Dermis microvascular lymphatic vessel endothelial cell (primary cell): ENCODE results near the gene NBEA. TPM values are rescaled to one million over a fixed set of nuclear protein-coding genes. Genes with fewer than 3 reads are reported as not detected.
"Not testable (repeated sequence)": the region's sequence is repeated elsewhere in the genome, so short reads cannot be mapped to it uniquely, and the experiment has no call there.

Source experiments
- DNase-seq, 2 donors: peaks; one replicate each; pipeline versions ENCODE4 v3.0.0 to v3.0.0-alpha.2; 2010; ENCODE audit warnings: low read depth in 2 of 2
- total RNA-seq: library from RNA; depleted of rRNA; stranded (reverse); fragments of >200 nt; gene quantifications from 2 replicates; pipeline ENCODE4 v1.2.1, GENCODE V29; 2014

The NBEA gene, protein sequence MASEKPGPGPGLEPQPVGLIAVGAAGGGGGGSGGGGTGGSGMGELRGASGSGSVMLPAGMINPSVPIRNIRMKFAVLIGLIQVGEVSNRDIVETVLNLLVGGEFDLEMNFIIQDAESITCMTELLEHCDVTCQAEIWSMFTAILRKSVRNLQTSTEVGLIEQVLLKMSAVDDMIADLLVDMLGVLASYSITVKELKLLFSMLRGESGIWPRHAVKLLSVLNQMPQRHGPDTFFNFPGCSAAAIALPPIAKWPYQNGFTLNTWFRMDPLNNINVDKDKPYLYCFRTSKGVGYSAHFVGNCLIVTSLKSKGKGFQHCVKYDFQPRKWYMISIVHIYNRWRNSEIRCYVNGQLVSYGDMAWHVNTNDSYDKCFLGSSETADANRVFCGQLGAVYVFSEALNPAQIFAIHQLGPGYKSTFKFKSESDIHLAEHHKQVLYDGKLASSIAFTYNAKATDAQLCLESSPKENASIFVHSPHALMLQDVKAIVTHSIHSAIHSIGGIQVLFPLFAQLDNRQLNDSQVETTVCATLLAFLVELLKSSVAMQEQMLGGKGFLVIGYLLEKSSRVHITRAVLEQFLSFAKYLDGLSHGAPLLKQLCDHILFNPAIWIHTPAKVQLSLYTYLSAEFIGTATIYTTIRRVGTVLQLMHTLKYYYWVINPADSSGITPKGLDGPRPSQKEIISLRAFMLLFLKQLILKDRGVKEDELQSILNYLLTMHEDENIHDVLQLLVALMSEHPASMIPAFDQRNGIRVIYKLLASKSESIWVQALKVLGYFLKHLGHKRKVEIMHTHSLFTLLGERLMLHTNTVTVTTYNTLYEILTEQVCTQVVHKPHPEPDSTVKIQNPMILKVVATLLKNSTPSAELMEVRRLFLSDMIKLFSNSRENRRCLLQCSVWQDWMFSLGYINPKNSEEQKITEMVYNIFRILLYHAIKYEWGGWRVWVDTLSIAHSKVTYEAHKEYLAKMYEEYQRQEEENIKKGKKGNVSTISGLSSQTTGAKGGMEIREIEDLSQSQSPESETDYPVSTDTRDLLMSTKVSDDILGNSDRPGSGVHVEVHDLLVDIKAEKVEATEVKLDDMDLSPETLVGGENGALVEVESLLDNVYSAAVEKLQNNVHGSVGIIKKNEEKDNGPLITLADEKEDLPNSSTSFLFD (N-terminal part only)
- total RNA-seq = 0.90 and 1.3 TPM in 2 replicates

DNA sequence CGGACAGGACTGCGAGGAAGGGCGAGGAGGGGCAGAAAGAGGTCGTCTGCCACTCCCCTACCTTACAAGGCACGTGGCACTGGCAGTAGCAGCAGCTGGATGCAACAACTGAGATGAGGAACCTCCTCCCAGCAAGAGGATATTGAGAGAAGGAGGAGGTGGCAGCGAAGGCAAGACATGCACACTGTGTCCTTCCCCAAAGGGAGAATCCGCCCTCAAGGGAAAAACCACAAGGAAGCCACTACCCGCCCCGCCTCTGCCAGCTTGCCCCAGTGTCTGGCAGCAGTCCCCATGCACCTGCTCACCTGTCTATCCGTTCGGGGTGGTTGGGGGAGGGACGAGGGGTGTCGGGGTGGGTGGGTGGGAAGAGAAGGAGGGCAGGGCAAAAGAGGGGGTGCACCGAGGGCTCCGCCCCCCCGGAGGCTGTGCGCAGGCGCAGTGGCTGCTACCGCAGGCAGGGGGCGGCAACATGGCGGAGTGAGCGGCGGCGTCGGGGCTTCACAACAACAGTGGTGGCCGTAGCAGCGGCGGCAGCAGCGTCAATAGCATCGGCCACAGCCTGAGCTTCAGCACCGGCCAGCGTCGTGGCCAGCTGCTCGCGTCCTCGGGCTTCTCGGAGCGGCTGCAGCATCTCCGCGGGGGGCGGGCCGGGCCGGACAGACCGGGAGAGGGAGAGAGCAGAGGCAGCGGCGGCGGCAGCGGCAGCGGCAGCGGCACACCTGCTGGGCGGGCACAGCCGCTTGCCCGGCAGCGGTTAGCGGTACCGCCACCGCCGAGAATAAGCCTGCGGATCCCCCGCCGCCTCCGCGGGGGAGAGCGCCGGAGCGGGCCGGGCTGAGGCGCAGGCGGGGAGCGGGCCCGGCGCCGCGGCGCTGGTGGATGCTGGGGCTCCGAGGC, at the start of gene NBEA:
TSS of gene NBEA (plus strand) at position 436 of the 897 bp plus-strand sequence. CDS start 551 bp downstream, outside the sequence.
- DNase-seq = peak; percentile 14 to 66

DNA sequence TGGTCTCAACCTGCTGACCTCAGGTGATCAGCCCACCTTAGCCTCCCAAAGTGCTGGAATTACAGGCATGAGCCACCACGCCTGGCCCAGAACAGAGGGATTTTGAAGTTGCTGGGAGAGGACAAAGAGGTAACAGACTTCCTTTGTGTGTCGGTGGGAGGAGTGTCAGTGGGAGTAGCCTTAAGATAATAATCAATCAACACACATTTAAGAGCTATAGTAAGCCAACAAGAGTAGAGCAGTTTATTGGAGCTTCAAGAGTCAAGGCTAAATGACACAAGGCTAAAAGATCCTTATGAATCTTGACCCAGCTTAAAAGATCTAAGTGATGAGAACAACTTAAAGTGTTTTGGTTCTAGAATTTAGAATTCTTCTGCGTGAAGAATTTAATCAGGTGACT, 47.3 kb upstream of the NBEA start:
- no peak for DNase-seq

DNA sequence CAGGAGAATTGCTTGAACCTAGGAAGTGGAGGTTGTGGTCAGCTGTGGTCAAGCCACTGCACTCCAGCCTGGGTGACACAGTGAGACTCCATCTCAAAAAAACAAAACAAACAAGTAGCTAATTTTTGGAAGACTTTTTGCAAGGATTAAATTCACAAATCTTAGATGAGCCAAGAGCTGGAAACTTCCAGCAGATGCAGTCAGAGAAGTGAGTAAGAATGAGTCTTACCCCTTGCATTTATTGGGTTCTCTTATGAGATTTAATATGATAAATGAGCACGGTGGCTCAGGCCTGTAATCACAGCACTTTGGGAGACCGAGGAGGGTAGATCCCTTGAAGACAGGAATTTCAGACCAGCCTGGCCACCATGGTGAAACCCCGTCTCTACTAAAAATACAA, 44.9 kb upstream of the NBEA start:
- no peak for DNase-seq

DNA sequence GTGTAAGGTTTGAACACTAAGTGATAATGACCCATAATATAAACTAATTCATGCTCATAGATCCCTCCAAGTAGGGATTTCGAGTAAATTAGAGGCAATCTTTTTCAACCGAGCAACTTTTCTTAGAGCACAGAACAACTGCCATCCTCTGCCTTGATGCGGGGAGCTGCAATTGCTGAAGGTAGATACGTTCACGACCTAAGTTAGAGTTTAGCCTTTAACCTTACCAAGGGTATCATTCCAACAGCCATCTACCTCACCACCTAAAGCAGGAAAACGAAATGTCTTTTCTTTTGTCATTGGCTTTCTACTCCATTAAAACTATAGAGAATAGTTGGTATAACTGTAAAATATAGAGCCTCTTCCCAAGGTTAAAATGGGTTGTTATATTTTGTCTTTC, 42.2 kb upstream of the NBEA start:
- DNase-seq = no peak

DNA sequence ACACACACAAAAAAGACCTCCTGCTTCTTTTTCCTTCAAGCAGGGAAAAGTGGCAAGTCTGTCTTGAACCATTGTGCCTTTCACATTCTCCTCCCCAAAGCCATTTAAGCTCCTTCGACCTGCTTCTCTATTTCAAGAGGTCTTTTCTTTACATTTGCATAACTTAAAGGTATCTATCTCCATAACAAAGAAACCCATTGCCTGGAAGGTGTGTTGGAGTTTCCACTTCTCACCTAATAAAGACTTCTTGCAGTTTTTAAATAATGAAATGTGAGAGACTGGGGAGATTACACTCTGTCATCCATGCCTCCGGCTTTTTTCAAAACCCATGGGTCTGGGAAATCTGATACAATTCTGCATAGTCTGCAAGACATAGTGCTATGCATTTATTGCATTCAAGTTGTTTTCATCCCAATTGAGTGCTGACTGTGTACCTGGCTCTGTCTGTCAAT, 41.8 kb upstream of the NBEA start:
- no peak for DNase-seq

DNA sequence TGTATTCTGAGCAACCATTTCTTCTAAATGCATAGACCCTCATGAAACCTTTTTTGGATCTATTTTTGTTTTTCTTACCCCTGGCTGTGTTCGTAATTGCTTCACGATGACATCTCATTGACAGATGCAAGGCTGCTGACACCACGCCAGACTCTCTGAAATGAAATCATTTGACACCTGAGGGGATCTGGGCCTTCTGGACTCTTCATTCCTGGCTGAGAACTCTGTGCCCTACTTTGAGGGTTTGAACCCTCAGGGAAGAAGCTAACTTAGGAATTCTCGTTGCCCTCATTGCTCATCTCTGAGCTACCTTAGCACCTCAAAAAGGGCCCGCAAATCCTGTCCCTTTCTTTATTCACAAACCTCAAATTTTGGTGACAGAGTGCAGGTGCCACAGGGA, 40.5 kb upstream of the NBEA start:
- no peak for DNase-seq

DNA sequence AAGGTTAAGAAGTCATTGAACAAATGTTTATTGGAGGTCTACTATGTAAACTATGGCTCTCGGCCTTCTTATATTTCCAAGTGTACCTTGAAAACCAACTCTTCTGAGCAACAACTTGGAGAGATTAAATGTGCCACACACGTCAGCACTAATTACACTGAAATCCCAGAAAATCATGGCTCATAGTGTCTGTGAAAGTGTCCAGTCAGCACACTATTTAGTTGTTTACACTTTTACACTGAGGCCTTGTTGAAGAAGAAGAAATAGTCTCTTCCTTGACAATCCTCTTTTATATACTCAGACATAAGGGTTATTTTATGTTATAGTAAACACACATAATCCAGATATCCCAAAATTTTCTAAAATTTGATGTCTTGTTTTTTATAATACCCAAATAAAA, 30.9 kb upstream of the NBEA start:
- DNase-seq = no peak

DNA sequence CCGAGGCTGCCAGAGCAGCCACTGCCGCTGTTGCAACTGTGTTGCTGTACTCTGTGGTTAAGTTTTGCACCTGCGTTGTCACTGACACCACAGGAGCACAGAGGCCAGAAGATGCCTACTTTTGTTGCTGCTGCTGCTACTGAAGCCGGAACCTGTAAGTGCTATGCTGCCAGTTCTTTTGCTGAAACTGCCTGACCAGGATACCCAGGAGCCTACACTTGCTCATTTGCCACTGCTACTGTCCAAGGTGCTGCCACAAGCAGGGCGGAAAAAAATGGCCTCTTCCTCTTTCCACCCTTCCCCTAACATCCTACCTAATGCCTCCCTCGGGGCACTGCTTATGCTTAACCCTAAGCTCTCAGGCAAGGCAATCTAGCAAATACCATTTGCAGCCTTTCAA, 29.0 kb upstream of the NBEA start:
- no peak for DNase-seq

DNA sequence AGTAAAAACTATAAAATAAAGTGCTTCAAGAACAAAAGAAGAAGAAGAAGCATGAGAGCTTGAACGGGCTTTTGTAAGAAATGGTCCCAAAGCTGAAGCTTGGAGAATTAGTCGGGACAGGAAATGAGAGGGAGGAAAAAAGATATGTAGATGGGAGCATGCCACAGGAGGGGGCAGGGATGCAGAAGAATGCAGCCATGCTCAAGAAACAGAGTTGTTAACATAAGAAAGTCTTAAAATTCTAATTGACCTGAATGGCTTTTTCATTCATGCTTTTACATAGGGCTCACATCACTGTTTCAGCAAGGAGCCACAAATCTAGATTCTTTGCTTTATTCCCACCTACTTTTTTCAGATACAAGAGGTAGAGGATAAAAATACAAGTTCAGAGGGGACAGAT, 27.7 kb upstream of the NBEA start:
- no peak for DNase-seq

DNA sequence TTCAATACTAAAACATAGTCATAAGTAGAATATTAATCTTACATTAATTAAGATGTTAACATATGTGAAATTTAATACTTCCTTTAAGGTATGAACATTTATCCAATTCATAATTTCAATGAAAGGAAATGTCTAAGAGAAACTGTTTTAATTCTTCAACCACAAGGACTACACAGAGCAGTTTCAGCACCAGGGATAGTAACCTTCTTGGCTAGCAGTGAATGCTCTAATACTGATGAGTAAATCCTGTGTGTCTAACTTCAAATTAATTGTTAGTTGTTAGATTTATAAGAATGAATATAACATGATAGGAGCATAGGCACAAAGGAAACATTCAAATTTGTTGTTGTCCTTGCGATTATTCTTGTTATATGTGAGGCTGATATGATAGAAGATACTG, 15.6 kb upstream of the NBEA start:
- peak; percentile 10 to 38 for DNase-seq

DNA sequence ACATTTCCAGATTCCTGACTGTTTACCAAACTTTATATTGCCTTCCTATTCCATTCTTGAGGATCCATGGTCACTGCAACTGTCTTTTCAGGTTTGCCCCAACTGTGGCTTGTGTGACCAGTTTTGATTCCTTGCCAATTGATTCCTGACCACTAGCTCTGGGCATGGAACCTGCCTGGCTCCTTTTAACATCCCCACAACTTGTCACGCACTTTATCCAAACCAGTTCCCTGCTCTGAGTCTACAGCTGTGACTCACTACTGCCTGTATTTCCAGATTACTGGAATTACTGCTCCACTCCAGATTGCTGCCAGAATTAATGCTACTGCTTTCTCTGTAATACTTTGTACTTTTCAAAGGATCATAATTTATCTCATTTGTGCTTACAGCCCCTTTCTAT, 13.4 kb upstream of the NBEA start:
- DNase-seq = not testable (repeated sequence)

DNA sequence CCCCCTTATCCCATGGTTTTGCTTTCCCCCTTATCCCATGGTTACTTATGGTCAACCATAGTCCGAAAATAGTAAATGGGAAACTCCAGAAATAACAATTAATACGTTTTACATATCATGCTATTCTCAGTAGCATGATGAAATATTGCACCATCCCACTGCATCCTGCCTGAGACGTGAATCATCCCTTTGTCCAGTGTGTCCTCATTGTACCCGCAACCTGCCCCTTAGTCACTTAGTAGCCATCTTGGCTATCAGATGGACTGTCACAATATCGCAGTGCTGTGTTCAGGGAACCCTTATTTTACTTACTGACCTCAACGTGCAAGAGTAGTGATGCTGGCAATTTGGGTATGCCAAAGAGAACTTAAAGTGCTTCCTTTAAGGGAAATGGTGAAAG, 10.5 kb upstream of the NBEA start:
- DNase-seq = no peak

DNA sequence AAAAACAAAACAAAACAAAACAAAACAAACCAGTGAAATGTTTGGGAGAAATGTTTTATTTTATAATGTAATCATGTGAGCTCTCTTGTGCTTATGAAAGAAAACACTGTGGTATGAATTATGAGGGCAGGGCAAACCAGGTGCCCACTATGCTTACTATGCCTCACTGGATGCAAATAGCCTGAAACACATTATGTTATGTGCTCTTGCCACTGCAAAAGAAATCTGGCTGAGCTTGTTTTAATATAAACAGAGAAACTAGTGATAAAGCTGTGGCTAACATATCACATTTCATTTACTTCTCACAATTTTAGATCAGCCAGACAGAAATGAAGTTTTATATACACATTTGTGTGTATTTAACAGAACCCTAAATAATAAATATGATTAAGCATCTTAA, 8.7 kb upstream of the NBEA start:
- DNase-seq = no peak

DNA sequence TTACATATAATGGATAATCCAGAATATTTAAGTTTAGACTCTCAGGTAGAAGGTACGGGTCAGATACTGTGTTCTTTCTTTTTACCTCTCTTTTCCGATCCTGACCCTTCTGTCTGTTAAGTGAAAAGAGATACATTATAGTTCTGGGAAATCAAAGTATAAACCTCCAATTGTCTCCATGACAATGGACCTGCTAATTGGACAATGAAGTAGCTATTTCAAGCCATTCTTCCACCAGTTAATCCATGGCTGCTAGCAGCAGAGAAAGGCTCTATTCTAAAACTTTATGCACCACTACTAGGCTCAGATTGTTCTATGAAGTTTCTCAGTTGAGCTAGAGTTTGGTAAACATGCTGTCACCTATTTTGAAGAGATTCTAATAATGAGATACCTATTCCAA, 8.3 kb upstream of the NBEA start:
- DNase-seq = no peak

DNA sequence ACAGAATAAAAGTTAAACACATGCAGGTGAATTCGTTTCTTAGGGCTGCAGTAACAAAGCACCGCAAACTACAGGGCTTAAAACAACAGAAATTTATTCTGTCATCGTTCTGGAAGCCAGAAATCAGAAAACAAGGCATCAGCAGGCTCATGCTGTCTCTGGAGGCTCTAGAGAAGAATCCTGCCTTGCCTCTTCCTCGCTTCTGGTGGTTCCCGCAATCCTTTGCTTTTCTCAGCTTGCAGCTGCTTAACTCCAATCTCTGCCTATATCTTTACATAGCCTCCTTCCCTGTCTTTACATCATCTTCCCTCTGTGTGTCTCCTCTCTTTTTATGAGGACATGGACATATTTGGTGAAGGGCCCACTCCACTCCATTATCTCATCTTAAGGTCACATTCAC, 6.2 kb upstream of the NBEA start:
- no peak for DNase-seq

DNA sequence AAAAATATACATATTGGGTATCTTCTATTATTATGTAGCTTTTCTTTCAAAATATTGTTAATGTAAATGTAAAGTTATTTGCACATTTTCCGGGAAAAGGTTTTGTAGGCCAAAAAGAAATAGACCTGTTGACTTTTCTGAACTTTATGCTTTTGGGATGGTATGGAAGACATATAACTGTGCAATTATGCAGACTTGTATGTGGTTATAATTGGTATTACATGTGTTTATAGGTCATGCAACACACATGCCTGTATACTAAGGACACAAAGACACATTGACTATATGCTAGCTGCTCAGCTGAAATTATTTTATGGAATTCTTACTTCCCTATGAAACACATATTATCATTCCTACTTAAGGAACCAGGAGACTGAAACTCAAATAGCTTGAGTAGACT, 2.3 kb upstream of the NBEA start:
- DNase-seq = no peak

DNA sequence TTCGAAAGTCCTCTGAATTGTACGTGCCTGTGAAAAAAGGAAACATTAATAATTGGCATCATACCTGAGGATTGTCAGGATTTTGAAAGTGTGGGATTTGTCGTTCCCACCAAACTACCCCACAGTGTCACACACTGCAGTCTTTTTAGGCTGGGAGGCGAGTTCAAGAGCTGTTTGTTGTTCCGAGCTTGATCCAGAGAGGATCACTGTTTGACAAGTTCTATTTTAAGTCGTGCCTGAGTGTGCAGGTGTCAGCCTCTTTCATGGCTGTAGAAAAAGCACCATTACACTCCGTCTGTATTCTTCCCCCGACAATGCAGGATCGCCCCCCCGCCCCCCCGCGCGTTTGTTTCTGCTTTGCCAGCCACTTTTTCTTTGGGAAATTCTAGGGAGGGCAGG, 635 bp upstream of the NBEA start:
- no peak for DNase-seq

DNA sequence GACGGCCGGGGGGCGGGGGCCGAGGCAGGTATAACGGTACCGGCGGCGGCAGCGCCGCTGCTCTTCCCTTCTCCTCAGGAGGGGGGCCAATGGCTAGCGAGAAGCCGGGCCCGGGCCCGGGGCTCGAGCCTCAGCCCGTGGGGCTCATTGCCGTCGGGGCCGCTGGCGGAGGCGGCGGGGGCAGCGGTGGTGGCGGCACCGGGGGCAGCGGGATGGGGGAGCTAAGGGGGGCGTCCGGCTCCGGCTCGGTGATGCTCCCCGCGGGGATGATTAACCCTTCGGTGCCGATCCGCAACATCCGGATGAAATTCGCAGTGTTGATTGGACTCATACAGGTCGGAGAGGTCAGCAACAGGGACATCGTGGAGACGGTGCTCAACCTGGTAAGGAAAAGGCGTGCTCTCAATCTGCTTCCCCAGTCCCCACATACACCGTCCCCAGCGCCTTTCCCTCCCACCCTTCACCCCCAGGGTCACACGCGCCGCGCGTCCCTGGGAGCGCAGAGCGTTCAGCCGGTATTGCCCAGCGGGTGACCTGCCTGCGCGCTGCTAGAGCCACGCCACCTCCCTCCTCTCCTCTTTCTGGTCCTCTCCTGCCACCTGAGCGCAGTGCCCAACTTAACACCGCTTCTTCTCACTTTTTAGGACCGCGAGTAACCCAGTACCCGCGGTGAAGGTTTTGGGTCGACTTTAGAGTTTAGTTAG, 814 bp downstream of the NBEA start:
- no peak for DNase-seq

DNA sequence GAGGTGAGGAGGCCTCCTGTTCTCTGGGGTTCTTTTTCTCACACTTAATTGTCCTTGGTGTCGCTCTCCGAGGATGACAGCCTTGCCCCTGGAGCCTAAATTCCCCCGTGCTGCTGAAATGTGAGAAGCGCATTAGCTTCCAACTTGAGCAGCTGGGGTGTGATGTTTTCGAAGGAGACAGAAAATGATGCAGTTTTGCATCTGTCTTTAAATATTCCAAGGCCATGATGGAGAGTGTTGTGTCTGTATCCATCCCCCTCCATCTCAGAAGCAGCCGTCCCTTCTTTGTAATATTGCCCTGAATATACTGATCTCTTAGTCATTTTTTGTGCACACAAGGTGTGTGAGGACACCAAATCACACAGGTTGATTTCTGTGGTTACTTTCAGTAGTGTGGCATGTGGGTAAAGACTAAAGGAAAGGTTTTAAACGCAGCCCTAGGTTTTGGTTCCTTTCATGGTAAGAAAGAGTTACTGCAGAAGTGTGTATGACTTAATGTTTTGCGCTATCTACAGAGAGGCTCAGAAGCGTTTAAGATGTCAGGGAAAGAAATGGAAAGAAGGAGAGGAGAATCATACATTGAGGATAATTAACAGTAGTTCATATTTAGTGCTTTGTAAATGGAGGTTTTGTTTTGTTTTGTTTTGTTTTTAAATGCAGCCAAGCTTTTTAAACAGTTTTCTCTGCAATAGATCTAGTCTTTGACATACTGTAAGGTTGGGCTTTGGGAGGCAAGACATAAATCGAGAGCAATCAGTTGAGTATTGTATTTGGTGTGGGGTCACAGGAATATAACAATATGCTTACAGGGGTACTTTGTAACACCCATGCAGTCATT, 1.6 kb downstream of the NBEA start:
- no peak for DNase-seq

DNA sequence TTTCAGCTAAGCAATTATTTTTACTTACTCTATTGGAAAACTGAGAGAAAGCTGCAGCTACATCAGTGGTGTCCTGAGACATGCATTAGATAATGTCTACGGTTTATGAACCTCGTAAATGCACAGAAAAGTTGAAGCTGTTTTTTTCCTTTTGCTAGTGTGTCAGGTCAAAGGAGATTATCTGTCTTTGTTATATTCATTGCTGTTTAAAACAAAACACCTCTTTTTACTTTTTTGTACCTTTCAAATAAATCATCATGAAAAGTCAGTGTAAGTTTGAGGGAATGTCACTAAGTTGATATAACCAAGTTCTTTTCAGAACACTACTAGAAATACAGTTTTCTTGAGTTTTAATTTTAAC, 2.2 kb downstream of the NBEA start:
- no peak for DNase-seq
